HG03457 (cell line): ENCODE results near the gene PDE4B.

Experiments
- ATAC-seq: cut with Tn5 transposase; IDR thresholded peaks from one replicate; pipeline ENCODE4 v1.9.1; 2021; ENCODE audit warnings: moderate number of reproducible peaks; ENCODE audit not compliant: unreplicated experiment

Gene PDE4B

DNA sequence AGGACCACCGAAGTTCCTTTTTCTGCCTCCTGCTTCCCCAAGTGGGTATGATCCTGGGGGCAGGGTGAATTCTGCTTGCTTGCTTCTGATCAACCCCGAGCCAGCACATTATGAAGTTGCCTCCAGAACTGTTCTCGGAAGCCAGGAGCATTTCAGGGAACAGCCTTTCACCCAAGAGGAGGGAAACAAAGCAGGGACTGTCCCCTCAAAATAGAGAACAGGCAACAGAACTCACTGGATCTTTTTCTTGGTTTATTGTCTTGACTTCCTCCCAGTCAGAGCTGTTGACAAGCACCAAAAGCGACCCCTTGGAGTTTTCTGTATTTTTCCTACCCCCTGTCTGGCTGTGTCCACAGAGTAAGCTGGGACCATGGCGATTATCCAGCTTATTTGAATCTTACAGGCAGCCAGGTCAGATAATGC lies 482.9 kb downstream of the PDE4B start:
- no peak for ATAC-seq

DNA sequence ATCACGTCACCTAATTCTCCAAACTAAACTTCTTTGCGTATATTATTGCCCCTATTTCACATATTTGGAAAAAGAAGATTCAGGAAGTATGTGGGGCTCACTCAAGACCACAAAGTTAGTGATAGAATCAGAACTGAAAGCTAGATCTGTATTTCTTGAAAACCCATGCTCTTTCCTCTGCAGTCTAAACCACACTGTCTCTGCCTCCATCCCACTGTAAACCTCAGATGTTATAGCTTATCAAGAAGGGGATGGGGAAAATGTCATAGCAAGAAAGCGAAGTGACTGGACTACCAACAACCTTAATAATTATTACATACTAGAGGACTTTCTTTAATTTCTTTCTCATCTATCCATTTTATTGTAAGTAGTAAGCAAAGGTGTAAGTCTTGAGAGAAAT lies 483.5 kb downstream of the PDE4B start:
- ATAC-seq = peak; percentile 77

DNA sequence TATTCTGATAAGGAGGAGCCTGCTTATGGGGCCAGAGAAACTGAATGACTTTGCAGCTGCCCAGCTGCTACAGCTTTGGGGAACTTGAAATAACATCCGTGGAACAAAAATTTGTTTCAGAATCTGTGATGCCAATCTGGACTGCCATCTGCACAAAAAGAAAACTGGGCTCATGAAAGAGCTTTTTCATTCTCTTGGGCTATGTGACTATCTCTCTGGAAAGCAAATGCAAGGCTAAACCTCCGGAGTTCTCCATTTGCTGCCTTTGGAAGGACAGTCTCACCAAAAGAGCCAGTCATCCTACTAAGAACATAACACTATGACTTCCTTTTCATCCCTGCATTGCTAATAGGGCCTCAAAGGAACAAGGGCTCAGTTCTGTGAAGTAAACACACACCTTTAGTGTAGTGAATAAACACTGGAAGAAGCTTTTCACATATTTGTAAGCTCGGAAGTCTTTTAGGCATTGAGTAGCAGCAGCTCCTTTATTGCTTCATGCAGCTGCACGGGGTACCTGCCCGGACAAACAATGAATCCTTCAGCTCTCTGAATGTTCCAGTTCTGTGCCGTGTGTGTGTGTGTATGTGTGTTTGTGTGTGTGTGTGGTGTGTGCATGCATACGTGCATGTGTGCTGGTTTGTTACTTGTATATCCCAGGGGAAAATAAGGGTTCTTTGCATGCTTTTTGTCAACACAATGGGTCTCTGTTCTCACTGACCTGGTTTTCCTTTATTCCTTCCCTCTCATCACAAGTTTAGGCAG lies 485.7 kb downstream of the PDE4B start:
- ATAC-seq = no peak

DNA sequence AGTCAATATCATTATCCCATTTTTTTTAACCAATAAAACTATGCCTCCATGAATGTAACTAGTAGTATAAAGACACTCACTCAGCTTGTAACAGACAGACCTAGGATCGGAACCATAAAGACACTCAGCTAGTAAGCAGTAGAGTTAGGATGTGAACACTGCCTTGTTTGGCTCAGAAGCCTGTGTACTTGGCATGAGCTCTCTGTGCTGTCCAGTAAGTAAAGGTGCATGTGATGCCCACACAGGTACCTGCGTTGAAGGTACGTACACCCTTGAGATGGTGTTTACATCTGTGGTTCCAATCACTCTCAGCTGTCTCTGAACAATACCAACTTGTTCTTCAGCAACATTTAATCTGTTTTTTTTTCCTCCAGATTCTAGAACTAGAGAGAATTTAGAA lies 489.1 kb downstream of the PDE4B start:
- ATAC-seq = no peak

DNA sequence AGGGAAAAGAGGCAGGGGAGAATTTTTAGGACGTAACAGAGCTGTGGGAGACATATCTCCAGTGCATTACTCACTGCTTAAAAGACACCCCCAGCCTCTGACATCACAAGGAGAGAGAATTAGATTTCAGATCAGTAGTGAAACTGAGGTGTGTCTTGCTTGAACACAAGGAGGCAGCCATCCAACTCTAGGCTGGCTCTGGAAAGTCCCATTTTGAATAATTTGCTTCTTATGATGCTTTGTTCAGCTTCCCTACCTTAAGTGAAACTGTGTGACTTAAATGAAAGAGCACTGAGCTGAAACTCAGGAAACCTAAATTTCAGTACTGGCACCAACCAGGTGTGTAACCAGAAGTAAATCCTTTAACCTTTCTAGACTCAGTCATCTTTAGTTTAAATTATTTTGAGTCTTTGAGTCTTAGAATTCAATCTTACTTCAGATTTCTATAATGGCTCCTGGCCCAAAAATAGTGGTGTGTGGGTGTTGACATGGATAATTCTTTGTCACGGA lies 489.7 kb downstream of the PDE4B start:
- peak; percentile 77 for ATAC-seq

DNA sequence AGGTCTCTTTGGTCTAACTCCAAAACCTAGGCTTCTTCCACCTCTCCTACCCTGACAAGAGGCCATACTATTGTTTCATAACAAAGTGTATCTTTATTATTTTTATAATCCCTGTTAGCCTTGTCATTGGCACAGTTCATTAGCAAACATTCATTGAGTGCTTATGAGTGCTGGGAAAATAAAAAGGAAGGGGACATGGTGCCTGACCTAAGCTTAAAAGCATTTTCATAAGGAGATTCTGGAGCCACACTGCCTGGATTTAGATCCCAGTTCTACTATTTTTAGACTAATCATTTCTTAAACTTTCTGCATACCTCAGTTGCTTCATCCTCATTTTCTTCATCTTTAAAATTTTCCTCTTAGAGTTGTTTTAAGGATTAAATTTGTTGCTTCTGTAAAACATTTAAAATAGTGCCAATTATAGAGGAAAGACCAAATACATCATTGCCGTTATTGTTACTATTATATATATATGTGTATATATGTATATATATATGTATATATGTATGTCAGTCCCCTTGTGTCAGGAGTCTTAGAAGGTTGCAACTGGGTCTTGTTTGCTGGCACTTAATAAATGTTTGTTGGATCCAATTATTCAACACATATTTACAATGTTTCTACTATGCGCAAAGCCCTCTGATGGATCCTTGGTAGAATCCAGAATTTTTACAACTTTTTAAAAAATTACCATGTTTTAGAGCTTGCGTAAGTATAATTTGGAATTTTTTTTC lies 490.4 kb downstream of the PDE4B start:
- no peak for ATAC-seq

DNA sequence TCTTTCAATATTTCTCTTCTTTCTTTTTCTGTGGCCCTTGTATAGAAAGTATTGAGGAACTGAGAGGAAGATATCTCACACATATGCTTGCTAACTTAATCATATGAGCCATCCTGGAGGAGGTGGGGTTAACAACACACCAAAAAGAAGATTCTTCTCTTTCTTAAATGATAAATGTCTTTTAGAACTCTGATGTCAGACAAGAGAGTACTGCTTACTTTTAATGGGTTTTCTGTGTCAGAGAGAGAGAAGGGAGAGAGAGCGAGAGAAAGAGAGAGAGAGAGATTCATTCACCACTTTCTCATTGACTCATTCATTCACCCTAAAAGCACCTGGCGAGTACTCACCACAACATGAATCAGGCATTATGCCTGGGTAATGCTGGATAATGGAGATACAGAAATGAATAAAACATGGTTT lies 490.9 kb downstream of the PDE4B start:
- peak; percentile 44 for ATAC-seq

DNA sequence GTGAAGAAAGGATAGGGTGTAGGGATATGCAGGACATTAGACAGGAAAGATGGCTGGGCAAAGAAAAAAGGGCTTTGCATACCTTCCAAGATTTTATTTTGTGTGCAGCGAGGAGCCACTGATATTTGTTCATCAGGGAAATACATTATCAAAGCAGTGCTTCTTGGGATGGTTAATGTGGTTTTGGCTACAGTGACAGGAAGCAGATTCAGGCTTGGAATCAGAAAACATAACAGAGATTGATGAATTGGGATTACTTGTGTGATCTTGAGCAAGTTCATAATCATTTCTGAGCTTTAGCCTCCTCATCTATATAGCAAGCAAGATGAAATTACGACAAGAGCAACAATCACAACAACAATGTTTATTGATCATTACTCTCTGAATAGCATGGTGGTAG lies 492.1 kb downstream of the PDE4B start:
- no peak for ATAC-seq

DNA sequence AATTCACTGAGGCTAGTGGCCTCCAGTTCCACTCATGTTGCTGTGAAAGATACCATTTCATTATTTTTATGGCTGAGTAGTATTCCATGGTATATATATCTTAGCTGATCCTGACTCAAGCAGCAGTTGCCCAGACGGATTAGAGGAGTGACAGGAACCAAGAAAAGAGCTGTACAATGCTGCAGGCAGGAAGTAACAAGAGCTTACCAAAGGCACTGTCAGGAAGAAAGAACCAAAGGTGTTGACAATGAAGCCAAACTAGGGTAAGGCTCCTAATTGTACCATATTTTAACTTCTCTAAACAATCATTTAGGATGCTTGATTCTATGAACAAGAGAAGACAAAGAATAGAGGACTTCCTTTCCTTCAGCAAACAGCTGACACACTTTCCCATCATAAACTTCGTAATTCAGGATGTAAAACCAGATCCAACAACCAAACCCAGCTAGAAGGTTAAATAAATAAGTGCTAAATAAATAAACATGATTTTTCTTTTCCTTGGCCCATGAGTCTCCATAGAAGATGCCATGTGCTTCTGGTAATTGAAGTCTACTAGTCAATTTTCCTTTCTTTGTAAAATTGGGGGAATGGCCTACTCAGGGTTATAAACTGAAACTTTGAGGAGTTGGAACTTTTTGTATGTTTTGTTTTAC lies 493.0 kb downstream of the PDE4B start:
- ATAC-seq = no peak

DNA sequence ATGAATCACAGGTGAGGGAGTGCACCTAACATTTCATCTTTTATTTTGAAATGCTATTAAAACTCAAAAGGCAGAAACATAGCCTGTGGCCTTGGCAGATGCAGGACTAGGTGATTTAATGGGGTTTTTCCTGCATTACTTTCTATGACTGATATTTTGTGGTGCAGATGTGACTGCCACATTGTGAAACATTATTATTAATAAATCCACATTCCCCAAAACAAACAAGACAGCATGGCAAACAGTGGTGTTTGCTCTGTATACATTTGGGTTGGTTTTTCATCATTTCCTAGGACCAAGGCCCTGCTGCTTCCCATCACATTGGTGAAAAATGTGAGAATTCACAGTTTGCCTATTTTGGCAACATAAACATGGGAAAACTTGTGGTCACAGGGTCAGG lies 493.6 kb downstream of the PDE4B start:
- ATAC-seq = no peak

DNA sequence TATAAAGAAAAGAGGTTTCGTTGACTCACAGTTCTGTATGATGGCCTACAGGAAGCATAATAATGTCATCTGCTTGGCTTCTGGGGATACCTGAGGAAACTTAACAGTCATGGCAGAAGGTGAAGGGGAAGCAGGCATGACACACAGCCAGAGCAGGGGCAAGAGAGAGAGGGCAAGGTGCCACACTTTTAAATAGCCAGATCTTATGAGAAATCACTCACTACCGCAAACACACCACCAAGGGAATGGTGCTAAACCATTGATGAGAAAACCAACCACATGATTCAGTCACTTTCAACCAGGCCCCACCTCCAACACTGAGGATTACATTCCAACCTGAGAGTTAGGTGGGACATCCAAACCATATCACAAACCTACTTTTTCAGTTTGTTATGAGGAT lies 495.4 kb downstream of the PDE4B start:
- ATAC-seq = no peak

DNA sequence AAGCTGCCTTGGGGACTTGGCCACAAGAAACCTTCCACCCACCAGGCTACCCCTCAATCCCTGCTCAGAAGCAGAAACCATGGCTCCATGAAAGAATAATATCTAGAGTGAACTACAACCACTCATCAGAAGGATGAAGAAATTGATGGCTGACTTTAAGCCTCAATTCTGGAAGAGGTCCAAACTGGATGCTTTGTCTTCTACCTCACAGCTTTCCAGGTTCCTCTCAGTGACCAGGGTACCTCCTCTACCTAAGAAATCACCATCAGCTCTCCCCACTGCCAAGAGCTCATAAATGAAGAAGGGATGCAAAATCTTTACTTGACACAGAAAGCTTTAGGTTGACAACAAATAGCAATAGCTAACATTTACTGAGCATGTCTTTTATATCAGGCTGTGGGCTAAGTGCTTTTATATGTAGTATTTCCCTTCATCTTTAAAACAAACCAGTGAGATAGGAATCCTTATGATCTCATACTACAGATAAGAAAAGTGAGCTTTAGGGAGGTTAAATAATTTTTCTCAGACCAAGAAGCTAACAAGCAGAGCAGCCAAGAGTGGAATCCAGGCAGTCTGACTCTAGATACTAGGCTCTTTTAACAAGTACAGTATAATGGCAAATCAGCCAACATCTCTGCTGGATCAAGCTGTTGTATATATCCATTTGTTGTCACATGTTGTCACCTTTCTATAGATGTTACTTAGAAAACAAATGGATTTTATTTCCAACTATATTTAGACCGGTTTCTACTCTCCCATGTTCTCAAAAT lies 498.3 kb downstream of the PDE4B start:
- ATAC-seq = no peak

DNA sequence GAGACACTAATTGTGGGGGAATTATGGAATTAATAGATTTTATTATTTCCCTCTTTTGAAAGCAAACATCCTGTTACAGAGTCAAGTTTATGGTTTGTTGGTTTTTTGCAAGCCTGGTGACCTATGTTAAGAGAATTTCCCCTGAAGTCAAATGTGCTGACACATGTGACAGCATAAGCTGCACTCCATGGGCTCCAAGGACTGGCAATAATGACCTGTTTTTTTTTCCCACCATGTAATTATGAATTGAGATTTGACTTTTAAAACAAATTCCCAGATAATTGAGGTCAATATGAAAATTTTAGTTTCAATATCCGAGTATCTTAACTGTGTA lies 498.8 kb downstream of the PDE4B start:
- ATAC-seq = no peak

DNA sequence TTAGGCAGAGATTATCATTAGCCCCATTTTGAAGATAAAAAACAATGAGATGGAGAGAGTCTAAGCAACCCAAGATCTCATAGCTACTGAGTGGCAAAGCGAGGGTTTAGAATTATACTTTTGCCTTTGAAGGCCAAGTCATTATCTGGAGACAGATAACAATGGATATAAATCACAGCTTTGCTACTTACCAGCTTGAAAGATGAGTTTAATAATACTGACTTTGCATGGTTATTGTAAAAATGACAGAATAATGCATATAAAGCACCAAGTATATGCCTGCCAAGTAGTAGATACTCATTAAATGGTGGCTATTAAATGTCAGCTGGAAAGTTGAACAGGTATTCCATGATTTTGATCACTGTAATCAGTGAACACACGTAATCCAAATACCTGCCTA lies 499.6 kb downstream of the PDE4B start:
- ATAC-seq = no peak

DNA sequence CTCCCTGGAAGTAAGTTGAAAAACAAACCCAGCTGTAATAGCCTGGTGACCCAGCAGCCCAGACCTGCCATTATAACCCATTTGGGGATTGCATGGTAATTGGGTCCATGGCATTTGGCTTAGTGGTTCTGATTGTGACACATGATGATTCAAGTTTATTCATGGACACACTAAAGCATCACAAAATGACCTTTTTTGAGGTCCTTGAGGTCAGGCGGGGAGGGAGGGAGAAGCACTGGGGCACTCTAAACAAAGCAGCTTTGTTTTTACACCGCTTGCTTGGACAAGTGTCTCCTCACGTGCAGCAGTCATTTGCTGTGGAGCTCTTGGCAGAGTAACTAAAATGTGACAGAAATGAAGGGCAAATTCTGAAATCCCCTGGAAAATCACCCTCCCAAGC lies 500.2 kb downstream of the PDE4B start:
- ATAC-seq = no peak

DNA sequence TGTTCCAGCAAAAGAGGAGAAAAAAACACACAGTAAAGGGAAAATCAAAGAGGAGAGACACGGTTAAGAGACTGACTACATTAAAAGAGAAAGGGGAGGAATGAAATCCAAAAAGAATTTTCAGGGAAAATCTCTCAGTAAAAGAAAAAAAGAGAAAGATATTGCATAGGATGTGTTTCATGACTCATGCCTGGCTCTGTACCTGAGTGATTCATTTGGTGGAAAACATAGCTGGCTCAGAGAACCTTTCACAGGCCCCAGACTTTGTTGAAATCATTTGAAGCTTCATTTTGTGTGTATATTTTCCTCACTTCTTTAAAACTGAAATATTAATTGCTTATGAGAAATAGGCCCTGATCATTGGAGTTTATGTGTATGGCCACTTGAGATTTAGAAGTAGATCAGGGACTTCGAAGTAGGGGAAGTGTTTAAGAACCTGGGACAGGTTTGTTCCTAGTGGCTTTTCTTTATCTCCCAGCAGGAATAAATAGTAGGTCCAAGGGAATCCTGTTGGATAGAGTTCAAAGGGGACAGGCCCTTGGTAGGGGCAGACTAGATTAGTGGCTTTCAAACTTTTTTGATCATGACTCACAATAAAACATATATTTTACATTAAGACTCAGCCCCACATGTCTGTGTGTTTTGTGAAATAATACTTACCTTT lies 502.1 kb downstream of the PDE4B start:
- ATAC-seq = no peak

DNA sequence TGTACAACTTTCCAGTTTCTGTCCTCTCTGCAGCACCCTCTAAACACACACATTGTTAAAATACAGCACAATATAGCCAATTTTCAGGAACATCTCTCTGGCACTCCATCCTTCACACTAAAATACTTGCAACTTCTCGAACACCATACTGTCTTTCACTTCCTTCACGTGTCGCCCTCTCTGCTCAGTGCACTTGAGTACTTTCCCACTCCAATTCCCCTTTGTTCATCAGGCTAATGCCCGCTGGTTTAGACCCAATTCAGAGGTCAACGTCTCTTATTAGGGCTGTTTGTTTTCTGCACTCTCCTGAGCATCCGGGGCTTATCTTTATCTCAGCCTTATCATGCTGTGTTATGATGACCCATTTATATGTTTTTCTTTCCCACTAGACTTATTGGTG lies 503.1 kb downstream of the PDE4B start:
- no peak for ATAC-seq

DNA sequence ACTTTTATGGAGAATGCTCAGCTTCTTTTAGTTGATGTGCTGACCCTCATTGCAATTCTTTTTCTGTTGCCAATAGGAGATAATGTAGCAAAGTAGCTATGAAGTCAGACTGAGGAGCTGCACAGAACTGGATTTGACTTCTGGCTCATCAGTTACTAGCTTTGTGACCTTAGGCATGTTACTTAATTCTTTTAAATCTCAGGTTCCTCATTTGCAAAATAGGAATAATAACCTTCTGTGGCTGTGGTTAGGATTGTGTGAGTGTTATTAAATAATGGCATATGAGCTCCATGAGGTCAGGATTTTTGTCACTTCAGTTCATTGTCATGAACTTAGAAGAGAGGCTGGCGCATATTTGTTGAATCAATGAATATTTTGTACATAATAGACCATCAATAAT lies 503.7 kb downstream of the PDE4B start:
- ATAC-seq = no peak

DNA sequence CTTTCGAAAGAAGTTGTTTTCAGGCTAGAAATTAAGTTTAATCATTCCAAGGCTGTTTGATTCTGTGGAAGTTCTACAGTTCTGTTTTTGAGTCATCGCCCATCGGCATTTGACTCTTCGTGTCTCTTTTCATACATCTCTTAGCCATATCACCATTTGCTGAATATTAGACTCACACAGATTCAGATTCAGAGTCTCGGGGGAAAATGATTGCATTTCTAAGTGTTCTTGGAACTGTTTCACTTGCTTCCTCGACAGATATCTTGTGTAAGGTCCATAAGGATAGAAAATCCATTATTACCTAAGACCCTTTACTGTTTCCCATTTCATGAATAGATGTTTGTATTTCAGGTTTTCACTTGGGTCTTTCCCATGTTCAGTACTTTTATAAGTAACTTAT lies 504.3 kb downstream of the PDE4B start:
- no peak for ATAC-seq

DNA sequence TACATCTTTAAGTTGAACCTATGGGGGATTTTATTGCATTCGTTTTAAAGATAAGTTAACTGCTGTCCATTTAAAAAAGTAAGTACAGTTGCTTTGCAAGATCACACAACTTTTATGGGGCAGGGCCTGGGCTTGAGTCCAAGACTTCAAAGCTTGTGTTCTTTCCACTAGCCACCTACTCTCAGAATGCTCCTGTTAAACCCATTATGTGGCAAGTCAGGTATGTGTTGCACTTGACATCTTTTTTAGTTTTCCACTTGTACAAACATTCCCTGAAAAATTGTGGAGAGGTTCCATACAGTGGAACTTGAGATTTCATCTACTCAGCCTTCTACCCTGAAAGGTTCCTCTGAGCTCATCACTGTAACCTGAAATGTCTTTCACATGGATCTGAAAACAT lies 505.8 kb downstream of the PDE4B start:
- ATAC-seq = no peak
